SK-N-MC (cell line): Measurements from ENCODE around the gene PARP1.

ENCODE experiments used
- EZH2 ChIP-seq: fragments of 200-600 bp; sonication (generic); IDR thresholded peaks from one replicate; pipeline ENCODE4 v1.6.1; 2017; ENCODE audit warnings: antibody characterized with exemption
- FOXP2 ChIP-seq: optimal IDR thresholded peaks from 2 replicates; pipeline ENCODE3; 2011; ENCODE audit warnings: mild to moderate bottlenecking, moderate library complexity; ENCODE audit not compliant: insufficient read depth; ENCODE audit errors: extremely low read length, control extremely low read depth

GRCh38 chr1:226438007-226438406 lies 30.1 kb upstream of the PARP1 start:
- TF ChIP-seq FOXP2 (no peak), EZH2 (no peak)
